Parathyroid adenoma (tissue), 2 donors: ENCODE measurements around the gene KMO.

Experiments used
- H2AFZ ChIP-seq: fragments of 300-600 bp; sonication (generic); one replicate; pipeline ENCODE4 v1.7.0; 2017; ENCODE audit warnings: antibody characterized with exemption, mild to moderate bottlenecking
- H3K27ac ChIP-seq: fragments of 300-600 bp; sonication (generic); one replicate; pipeline ENCODE4 v1.7.0; 2017
- H3K27me3 ChIP-seq: fragments of 300-600 bp; sonication (generic); one replicate; pipeline ENCODE4 v1.7.0; 2017; ENCODE audit warnings: low read length; ENCODE audit not compliant: control insufficient read depth, insufficient read depth
- H3K36me3 ChIP-seq: fragments of 300-600 bp; sonication (generic); one replicate; pipeline ENCODE4 v1.7.0; 2017; ENCODE audit warnings: low read length; ENCODE audit not compliant: control insufficient read depth, insufficient read depth
- H3K4me1 ChIP-seq: fragments of 300-600 bp; sonication (generic); one replicate; pipeline ENCODE4 v1.7.0; 2017; ENCODE audit warnings: control low read depth
- H3K4me2 ChIP-seq: fragments of 300-600 bp; sonication (generic); one replicate; pipeline ENCODE4 v1.7.0; 2017; ENCODE audit warnings: low read length
- H3K4me3 ChIP-seq: fragments of 300-600 bp; sonication (generic); one replicate; pipeline ENCODE4 v1.7.0; 2017; ENCODE audit warnings: low read depth, low read length
- H3K79me2 ChIP-seq: fragments of 300-600 bp; sonication (generic); one replicate; pipeline ENCODE4 v1.7.0; 2017; ENCODE audit warnings: control low read depth
- H3K9ac ChIP-seq: fragments of 300-600 bp; sonication (generic); one replicate; pipeline ENCODE4 v1.7.0; 2017; ENCODE audit warnings: mild to moderate bottlenecking
- H3K9me3 ChIP-seq: fragments of 300-600 bp; sonication (generic); one replicate; pipeline ENCODE4 v1.7.0; 2017; ENCODE audit warnings: low read length; ENCODE audit not compliant: control insufficient read depth
- CTCF ChIP-seq: fragments of 300-600 bp; sonication (generic); IDR thresholded peaks from one replicate; pipeline ENCODE4 v1.7.0; 2017; ENCODE audit warnings: antibody characterized with exemption, mild to moderate bottlenecking
- donor health status: primary hyperparathyroidism.

KMO gene

GRCh38 chr1:241640149-241640866 is 108.1 kb downstream of the KMO start, which contains the start of the genes CHML and OPN3:
Gene CHML, minus strand, starts transcription at chr1:241640369. Its CDS starts 4,603 bp downstream, at chr1:241635766.
Gene OPN3, minus strand, starts transcription at chr1:241640369. Its CDS starts 115 bp downstream, at chr1:241640254.
- H3K36me3 ChIP-seq: no peaks in the 10 kb centered on the region
- TF ChIP-seq CTCF: no peak
- peak within 1 kb of the TSS; percentile 36 for H3K27ac ChIP-seq
- H3K9ac ChIP-seq: no peak within 1 kb of the TSS
- peak within 1 kb of the TSS; percentile 92 for H2AFZ ChIP-seq
- no peaks in the 10 kb centered on the region for H3K27me3 ChIP-seq
- H3K4me3 ChIP-seq: peak within 1 kb of the TSS; percentile 65
- peak within 1 kb of the TSS; percentile 64 for H3K4me2 ChIP-seq
- H3K79me2 ChIP-seq: no peaks in the 10 kb centered on the region
- H3K9me3 ChIP-seq: no peaks in the 10 kb centered on the region
- peaks cover 4% of the 10 kb centered on the region for H3K4me1 ChIP-seq

- Histone ChIP-seq H2AFZ (peak overlapping the region; percentile 89), H3K4me3 (peak overlapping the region; percentile 36), H3K4me2 (peak overlapping the region; percentile 52), H3K79me2 (no peaks in the 10 kb centered on the region), H3K9me3 (no peaks in the 10 kb centered on the region), H3K27ac (peak overlapping the region; percentile 36), H3K4me1 (peaks cover 4% of the 10 kb centered on the region), H3K27me3 (no peaks in the 10 kb centered on the region), H3K36me3 (no peaks in the 10 kb centered on the region), H3K9ac (no peak overlapping the region)
- TF ChIP-seq CTCF: no peak
These were observed 108.9 kb downstream of the KMO start for GRCh38 chr1:241640867-241641622.

GRCh38 chr1:241641773-241642592 is 109.8 kb downstream of the KMO start:
- Histone ChIP-seq H3K27ac (no peak overlapping the region), H3K9me3 (no peaks in the 10 kb centered on the region)

DNA sequence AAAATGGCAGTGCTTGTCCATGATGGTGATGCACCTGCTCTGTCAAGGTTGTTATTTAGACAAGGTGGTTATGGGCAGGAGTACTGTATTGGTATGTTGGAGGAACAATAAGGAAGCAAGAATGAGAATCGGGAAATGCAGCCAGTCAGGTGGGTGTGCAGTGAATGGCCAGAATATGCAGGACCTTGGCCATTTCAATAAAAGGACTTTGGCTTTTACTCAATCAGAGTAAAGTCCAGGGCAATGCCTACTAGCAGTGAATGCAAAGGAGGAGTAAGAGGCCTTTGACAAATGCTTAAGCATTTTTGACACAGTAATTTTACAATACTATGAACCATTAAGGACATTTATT is 110.4 kb downstream of the KMO start:
- no peaks in the 10 kb centered on the region for H3K36me3 ChIP-seq
- no peaks in the 10 kb centered on the region for H3K79me2 ChIP-seq
- H3K27me3 ChIP-seq: no peaks in the 10 kb centered on the region
- H3K9me3 ChIP-seq: no peaks in the 10 kb centered on the region
- no peak overlapping the region for H3K4me2 ChIP-seq
- H3K9ac ChIP-seq: no peak overlapping the region
- peaks cover 2% of the 10 kb centered on the region for H3K4me1 ChIP-seq
- H3K27ac ChIP-seq: no peak overlapping the region
- H3K4me3 ChIP-seq: no peak overlapping the region
- no peak overlapping the region for H2AFZ ChIP-seq
- TF ChIP-seq CTCF: no peak

More at GRCh38 chr1:241641773-241642592, 109.8 kb downstream of the KMO start:
- Histone ChIP-seq H3K4me2 (no peak overlapping the region), H3K36me3 (no peaks in the 10 kb centered on the region), H3K4me3 (no peak overlapping the region), H3K27me3 (no peaks in the 10 kb centered on the region), H3K9ac (no peak overlapping the region), H3K4me1 (peaks cover 4% of the 10 kb centered on the region), H3K79me2 (no peaks in the 10 kb centered on the region), H2AFZ (no peak overlapping the region)
- TF ChIP-seq CTCF: no peak
